Natural killer cell (primary cell): ENCODE results near the gene KLHL36. TPM values are rescaled to one million over a fixed set of nuclear protein-coding genes. Genes with fewer than 3 reads are reported as not detected.

Experiments
- ATAC-seq, 3 donors: fragments of 150-1000 bp in 2 of 3; fragments of 200-7000 bp in 1 of 3; cut with Tn5 transposase; 1 replicate in 1 of 3; 2 replicates in 2 of 3; pipeline ENCODE4 v1.10.0; 2021; ENCODE audit warnings: mild to moderate bottlenecking in 2 of 3, moderate library complexity in 2 of 3
- DNase-seq, 2 donors: peaks; one replicate each; pipeline versions ENCODE4 v3.0.0 to v3.0.0-alpha.2; 2013 to 2021; ENCODE audit warnings: mixed read lengths in 1 of 2
- H3K27ac ChIP-seq: one replicate; pipeline ENCODE4 v1.5.1; 2013; ENCODE audit warnings: mild to moderate bottlenecking, low read length
- H3K27me3 ChIP-seq: one replicate; pipeline ENCODE4 v1.6.1; 2013; ENCODE audit warnings: low read length; ENCODE audit not compliant: control insufficient read depth, insufficient read depth
- H3K36me3 ChIP-seq: one replicate; pipeline ENCODE4 v1.6.1; 2013; ENCODE audit warnings: low read length; ENCODE audit not compliant: control insufficient read depth, insufficient read depth
- H3K4me1 ChIP-seq: one replicate; pipeline ENCODE4 v1.6.1; 2013; ENCODE audit warnings: low read length; ENCODE audit not compliant: control insufficient read depth, insufficient read depth
- H3K4me3 ChIP-seq: one replicate; pipeline ENCODE4 v1.5.1; 2013; ENCODE audit warnings: low read length
- H3K9me3 ChIP-seq: one replicate; pipeline ENCODE4 v1.6.1; 2013; ENCODE audit warnings: low read length; ENCODE audit not compliant: control insufficient read depth, insufficient read depth
- H3K27ac Mint-ChIP-seq, 2 donors: one replicate each; pipeline ENCODE4 v1.8.0; 2022; ENCODE audit warnings: mild to moderate bottlenecking in 2 of 2, mixed read lengths in 2 of 2, moderate library complexity in 1 of 2
- H3K27me3 Mint-ChIP-seq, 2 donors: one replicate each; pipeline ENCODE4 v1.8.0; 2022; ENCODE audit warnings: low read depth in 2 of 2, mixed read lengths in 2 of 2
- H3K36me3 Mint-ChIP-seq: one replicate; pipeline ENCODE4 v1.8.0; 2022; ENCODE audit warnings: mixed read lengths
- H3K4me1 Mint-ChIP-seq, 2 donors: one replicate each; pipeline ENCODE4 v1.8.0; 2022; ENCODE audit warnings: mixed read lengths in 2 of 2
- H3K4me3 Mint-ChIP-seq: one replicate; pipeline ENCODE4 v1.8.0; 2022; ENCODE audit warnings: mild to moderate bottlenecking, moderate library complexity, mixed read lengths
- H3K9me3 Mint-ChIP-seq, 2 donors: one replicate each; pipeline ENCODE4 v1.8.0; 2022; ENCODE audit warnings: mixed read lengths in 2 of 2
- WGBS: methylation state at CpG from one replicate; pipeline ENCODE4 v1.1.7; 2013; ENCODE audit warnings: missing lambda C conversion rate; ENCODE audit not compliant: insufficient coverage; 5-methylcytosine and 5-hydroxymethylcytosine counted together
- intact Hi-C: fragments of 100-400 bp; cut with micrococcal nuclease; formaldehyde crosslinking; loops from one replicate; pipeline ENCODE4 v1.14.2; 2022
- total RNA-seq, 4 donors: library from RNA; stranded (reverse); fragments of 120-200 nt in 1 of 4; gene quantifications; one replicate each; pipeline versions ENCODE4 v1.2.3 to v1.2.4, GENCODE V29; 2013 to 2022
- TF ChIP-seq, protein P1 (sequence below): fragments of 200-600 bp; IDR thresholded peaks from one replicate; pipeline ENCODE4 v1.8.0; 2022; ENCODE audit warnings: antibody characterized with exemption

Gene KLHL36
- total RNA-seq, 3 donors from 2014 or later (not counting 1 experiment from before 2014, with no cell fraction given), result 47.2 to 62.3 (median 60.5) TPM

DNA sequence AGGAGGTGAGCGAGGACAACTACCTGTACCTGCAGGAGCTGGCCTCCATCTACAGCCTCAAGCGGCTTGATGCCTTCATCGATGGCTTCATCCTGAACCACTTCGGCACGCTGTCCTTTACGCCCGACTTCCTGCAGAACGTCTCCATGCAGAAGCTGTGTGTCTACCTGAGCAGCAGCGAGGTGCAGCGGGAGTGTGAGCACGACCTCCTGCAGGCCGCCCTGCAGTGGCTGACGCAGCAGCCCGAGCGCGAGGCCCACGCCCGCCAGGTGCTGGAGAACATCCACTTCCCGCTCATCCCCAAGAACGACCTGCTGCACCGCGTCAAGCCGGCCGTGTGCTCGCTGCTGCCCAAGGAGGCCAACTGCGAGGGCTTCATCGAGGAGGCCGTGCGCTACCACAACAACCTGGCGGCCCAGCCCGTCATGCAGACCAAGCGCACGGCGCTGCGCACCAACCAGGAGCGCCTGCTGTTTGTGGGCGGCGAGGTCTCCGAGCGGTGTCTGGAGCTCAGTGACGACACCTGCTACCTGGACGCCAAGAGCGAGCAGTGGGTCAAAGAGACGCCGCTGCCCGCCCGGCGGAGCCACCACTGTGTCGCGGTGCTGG, 9.0 kb downstream of the KLHL36 start:
- Mint-ChIP-seq H3K27me3 (no peaks in the 10 kb centered on the region), H3K4me3 (no peak overlapping the region), H3K9me3 (no peaks in the 10 kb centered on the region), H3K27ac (no peak overlapping the region), H3K36me3 (no peaks in the 10 kb centered on the region), H3K4me1 (peaks cover 0 to 33% of the 10 kb centered on the region in 2 donors)
- DNase-seq, result no peak
- intact Hi-C loops, result no loop called here
- WGBS, result 97% methylated on average over 50 of the region's 50 CpGs
- TF ChIP-seq, protein P1, sequence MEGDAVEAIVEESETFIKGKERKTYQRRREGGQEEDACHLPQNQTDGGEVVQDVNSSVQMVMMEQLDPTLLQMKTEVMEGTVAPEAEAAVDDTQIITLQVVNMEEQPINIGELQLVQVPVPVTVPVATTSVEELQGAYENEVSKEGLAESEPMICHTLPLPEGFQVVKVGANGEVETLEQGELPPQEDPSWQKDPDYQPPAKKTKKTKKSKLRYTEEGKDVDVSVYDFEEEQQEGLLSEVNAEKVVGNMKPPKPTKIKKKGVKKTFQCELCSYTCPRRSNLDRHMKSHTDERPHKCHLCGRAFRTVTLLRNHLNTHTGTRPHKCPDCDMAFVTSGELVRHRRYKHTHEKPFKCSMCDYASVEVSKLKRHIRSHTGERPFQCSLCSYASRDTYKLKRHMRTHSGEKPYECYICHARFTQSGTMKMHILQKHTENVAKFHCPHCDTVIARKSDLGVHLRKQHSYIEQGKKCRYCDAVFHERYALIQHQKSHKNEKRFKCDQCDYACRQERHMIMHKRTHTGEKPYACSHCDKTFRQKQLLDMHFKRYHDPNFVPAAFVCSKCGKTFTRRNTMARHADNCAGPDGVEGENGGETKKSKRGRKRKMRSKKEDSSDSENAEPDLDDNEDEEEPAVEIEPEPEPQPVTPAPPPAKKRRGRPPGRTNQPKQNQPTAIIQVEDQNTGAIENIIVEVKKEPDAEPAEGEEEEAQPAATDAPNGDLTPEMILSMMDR, result no peak
- no peak overlapping the region for H3K4me3 ChIP-seq
- no peak overlapping the region for H3K27ac ChIP-seq
- no peaks in the 10 kb centered on the region for H3K9me3 ChIP-seq
- no peak for ATAC-seq
- no peaks in the 10 kb centered on the region for H3K27me3 ChIP-seq
- peaks cover 12% of the 10 kb centered on the region for H3K4me1 ChIP-seq
- peaks cover 67% of the 10 kb centered on the region for H3K36me3 ChIP-seq

DNA sequence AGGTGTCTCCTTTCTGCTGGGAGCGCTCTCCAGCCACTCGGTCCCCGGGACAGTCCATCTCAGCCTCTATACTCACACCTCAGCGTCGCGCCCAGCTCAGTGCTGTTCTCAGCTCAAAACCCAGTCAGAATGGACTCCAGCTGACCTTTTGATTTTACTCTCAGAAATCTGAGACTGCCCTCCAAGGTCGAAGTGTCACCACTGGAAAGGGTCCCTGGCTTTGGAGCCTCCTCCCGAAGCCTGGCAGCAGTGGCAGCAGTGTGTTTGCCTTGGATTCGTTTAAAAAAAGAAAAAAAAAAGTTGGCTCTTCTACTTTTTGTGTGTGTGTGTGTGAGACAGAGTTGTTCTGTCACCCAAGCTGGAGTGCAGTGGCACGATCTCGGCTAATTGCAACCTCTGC, 10.4 kb downstream of the KLHL36 start:
- Histone ChIP-seq H3K36me3 (peaks cover 70% of the 10 kb centered on the region), H3K27me3 (no peaks in the 10 kb centered on the region), H3K4me1 (peaks cover 12% of the 10 kb centered on the region), H3K4me3 (no peak overlapping the region), H3K9me3 (no peaks in the 10 kb centered on the region), H3K27ac (no peak overlapping the region)
- H3K36me3 Mint-ChIP-seq, result no peaks in the 10 kb centered on the region
- H3K4me1 Mint-ChIP-seq, result peaks cover 0 to 22% of the 10 kb centered on the region in 2 donors
- no peak overlapping the region for H3K4me3 Mint-ChIP-seq
- ATAC-seq (no peak), DNase-seq (no peak)
- no peaks in the 10 kb centered on the region for H3K27me3 Mint-ChIP-seq
- 91% methylated on average over 11 of the region's 11 CpGs for WGBS
- intact Hi-C loops, result no loop called here
- no peaks in the 10 kb centered on the region for H3K9me3 Mint-ChIP-seq
- no peak overlapping the region for H3K27ac Mint-ChIP-seq
- TF ChIP-seq, protein P1, result no peak

DNA sequence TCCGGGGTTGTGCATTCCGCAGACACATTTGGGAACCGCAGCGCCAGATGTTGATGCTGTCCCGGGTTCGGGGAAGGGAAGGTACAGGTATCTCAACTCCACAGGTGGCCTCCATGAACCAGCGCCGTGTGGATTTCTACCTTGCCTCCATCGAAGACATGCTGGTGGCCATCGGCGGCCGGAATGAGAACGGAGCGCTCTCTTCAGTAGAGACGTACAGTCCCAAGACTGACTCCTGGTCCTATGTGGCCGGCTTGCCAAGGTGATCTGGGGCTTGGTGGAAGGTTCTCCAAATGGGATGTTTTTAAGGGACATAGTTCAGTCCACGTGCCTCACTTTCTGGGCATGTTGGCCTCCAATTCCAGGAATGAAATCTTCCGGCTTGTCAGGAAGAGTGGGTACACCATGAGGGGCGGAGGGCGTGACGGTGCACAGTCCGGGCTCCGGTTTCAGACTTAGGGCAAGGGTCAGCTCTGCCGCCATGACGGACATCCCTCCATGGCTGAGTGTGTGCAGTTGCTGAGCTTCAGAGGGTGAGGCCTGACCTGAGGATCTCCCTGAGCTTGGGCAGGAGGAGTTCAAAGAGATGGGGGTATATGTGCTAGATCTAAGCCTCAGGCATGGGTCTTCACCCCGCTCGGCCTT, 11.5 kb downstream of the KLHL36 start:
- Histone ChIP-seq H3K9me3 (no peaks in the 10 kb centered on the region), H3K27ac (no peak overlapping the region), H3K4me1 (peaks cover 12% of the 10 kb centered on the region), H3K4me3 (no peak overlapping the region), H3K27me3 (no peaks in the 10 kb centered on the region), H3K36me3 (peaks cover 81% of the 10 kb centered on the region)
- intact Hi-C loops, result no loop called here
- Mint-ChIP-seq H3K36me3 (no peaks in the 10 kb centered on the region), H3K4me3 (no peak overlapping the region), H3K27ac (no peak overlapping the region), H3K4me1 (peaks cover 0 to 25% of the 10 kb centered on the region in 2 donors), H3K27me3 (no peaks in the 10 kb centered on the region), H3K9me3 (no peaks in the 10 kb centered on the region)
- TF ChIP-seq, protein P1, result no peak
- no peak for DNase-seq
- no peak for ATAC-seq
- WGBS, result 95% methylated on average over 27 of the region's 27 CpGs
